Measurements from ENCODE around the gene TENT4B. TPM values are rescaled to one million over a fixed set of nuclear protein-coding genes. Genes with fewer than 3 reads are reported as not detected.

TENT4B gene
- total RNA-seq, 1 experiment from 2014 or later, result 13.0 TPM

DNA sequence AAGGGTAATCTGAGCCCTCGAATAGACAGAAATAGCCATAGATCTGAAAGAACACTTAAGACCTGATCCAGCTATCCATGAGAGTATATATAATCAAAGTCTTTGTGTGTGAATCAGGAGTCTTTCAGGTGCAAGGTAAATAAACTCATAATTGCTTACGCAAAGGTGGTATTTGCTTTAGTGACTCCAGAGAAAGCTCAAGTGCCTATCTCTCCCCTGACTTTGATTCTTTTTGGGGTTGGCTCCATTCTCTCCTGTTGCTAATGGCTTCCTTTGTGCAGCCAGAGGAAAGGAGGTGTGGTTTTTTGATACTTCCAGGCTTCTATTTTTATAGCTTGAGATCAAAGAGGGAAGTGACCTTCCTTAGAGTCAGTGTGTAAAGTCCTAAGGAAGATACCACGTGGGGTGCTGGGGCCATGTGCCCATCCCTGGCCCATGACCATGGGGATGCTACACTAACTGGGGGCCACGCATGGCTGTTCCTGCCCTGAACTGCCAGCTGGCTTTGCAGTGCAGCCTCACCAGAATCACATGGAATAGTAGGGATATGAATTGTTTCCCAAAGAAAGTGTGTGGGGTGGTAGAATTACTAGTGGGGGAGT, 45.8 kb downstream of the TENT4B start:
- Mint-ChIP-seq H3K4me1 (peaks cover 9 to 10% of the 10 kb centered on the region in 2 experiments), H3K27ac (no peak overlapping the region), H3K27me3 (ENCODE audit: low read depth) (no peaks in the 10 kb centered on the region), H3K36me3 (ENCODE audit: insufficient read depth in 1 of 3, low read depth in 3 of 3) (peaks cover 2 to 5% (median 4%) of the 10 kb centered on the region in 3 experiments; a peak in 6 of 7 replicates), H3K9me3 (no peaks in the 10 kb centered on the region; a peak in 1 of 5 replicates), H3K4me3 (no peak overlapping the region)
- peaks cover 3% of the 10 kb centered on the region for H4K20me1 ChIP-seq (ENCODE audit: control insufficient read depth, insufficient read depth, insufficient read length)
- no peak overlapping the region for H3K23ac ChIP-seq (ENCODE audit: insufficient read length, low read depth, low read length)
- H4K91ac ChIP-seq (ENCODE audit: insufficient read length, low read depth, low read length), result no peak overlapping the region
- WGBS (ENCODE audit: extremely low coverage, insufficient read length, low lambda C conversion rate), result no CpG with 5 or more reads among the region's 4 CpGs
- peaks cover 2% of the 10 kb centered on the region; the same call in 1 of the 2 replicates for H3K79me2 ChIP-seq (ENCODE audit: insufficient read depth, low read length)
- no peak overlapping the region for H2BK5ac ChIP-seq (ENCODE audit: insufficient read length, low read length)
- H2BK15ac ChIP-seq (ENCODE audit: low read depth, low read length), result no peak overlapping the region
- H3K27ac ChIP-seq (ENCODE audit: insufficient read length, low read depth, low read length), result no peak overlapping the region
- H2BK20ac ChIP-seq (ENCODE audit: low read depth, low read length, poor library complexity, severe bottlenecking), result no peak overlapping the region
- no peak overlapping the region for H3K18ac ChIP-seq (ENCODE audit: insufficient read length, low read depth, low read length)
- no peaks in the 10 kb centered on the region for H3K4me1 ChIP-seq (ENCODE audit: insufficient read depth, low read length)
- no peaks in the 10 kb centered on the region for H3K9me3 ChIP-seq (ENCODE audit: control insufficient read depth, low read depth, low read length)
- TF ChIP-seq, protein P1, sequence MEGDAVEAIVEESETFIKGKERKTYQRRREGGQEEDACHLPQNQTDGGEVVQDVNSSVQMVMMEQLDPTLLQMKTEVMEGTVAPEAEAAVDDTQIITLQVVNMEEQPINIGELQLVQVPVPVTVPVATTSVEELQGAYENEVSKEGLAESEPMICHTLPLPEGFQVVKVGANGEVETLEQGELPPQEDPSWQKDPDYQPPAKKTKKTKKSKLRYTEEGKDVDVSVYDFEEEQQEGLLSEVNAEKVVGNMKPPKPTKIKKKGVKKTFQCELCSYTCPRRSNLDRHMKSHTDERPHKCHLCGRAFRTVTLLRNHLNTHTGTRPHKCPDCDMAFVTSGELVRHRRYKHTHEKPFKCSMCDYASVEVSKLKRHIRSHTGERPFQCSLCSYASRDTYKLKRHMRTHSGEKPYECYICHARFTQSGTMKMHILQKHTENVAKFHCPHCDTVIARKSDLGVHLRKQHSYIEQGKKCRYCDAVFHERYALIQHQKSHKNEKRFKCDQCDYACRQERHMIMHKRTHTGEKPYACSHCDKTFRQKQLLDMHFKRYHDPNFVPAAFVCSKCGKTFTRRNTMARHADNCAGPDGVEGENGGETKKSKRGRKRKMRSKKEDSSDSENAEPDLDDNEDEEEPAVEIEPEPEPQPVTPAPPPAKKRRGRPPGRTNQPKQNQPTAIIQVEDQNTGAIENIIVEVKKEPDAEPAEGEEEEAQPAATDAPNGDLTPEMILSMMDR (conservative IDR thresholded peaks at IDR 0.05), result no peak
- H3K27me3 ChIP-seq (ENCODE audit: insufficient read depth, low read length), result no peaks in the 10 kb centered on the region
- no peaks in the 10 kb centered on the region for H3K23me2 ChIP-seq (ENCODE audit: insufficient read length, low read depth, low read length, poor library complexity, severe bottlenecking)
- DNase-seq, result no peak
- no peak overlapping the region for H3K56ac ChIP-seq (ENCODE audit: insufficient read length, low read depth, low read length)
- no peak overlapping the region for H3K14ac ChIP-seq (ENCODE audit: insufficient read depth, low read length)
- H3K4me2 ChIP-seq (ENCODE audit: insufficient read depth, insufficient read length, low read length), result no peak overlapping the region
- H2BK120ac ChIP-seq (ENCODE audit: low read depth, low read length, poor library complexity, severe bottlenecking), result no peak overlapping the region
- peaks cover 3% of the 10 kb centered on the region for H3K79me1 ChIP-seq (ENCODE audit: insufficient read depth, low read depth, low read length, poor library complexity, severe bottlenecking)
- no peak overlapping the region for H2AFZ ChIP-seq (ENCODE audit: low read length)
- H3K9ac ChIP-seq (ENCODE audit: extremely low read depth, insufficient read length, low read length), result no peak overlapping the region
- H2AK5ac ChIP-seq (ENCODE audit: insufficient read length, low read length), result no peak overlapping the region
- H2BK12ac ChIP-seq (ENCODE audit: insufficient read length, low read depth, low read length), result no peak overlapping the region
- no peak overlapping the region for H4K8ac ChIP-seq (replicated peaks; ENCODE audit: insufficient read length, low read depth, low read length)
- H4K5ac ChIP-seq (ENCODE audit: insufficient read length, low read depth, low read length), result no peak overlapping the region
- H3T11ph ChIP-seq (ENCODE audit: low read length), result no peak overlapping the region
- H3K4ac ChIP-seq (ENCODE audit: low read depth, low read length), result no peak overlapping the region
